CD4-positive, alpha-beta T cell treated with Interleukin-6 at 100 ng/mL for 8 hours (primary cell): ENCODE data around the gene PEDS1.
"Not testable (repeated sequence)": the region's sequence is repeated elsewhere in the genome, so short reads cannot be mapped to it uniquely, and the experiment has no call there.

Experiments
- DNase-seq: peaks from one replicate; pipeline ENCODE4 v3.0.0-alpha.2; 2020; ENCODE audit warnings: mixed read lengths, low spot score

PEDS1 gene

GRCh38 chr20:50153500-50154377 is at the start of gene PEDS1:
TSS of gene PEDS1 (minus strand) at chr20:50153723. CDS start at chr20:50153637, 86 bp downstream.
- DNase-seq, result peak; percentile 82

GRCh38 chr20:50202677-50203076 is 49.2 kb upstream of the PEDS1 start:
- DNase-seq, result no peak

GRCh38 chr20:50201710-50202109 is 48.2 kb upstream of the PEDS1 start:
- not testable (repeated sequence) for DNase-seq

GRCh38 chr20:50200482-50201104 is 47.1 kb upstream of the PEDS1 start:
- DNase-seq, result no peak

GRCh38 chr20:50199703-50200102 is 46.2 kb upstream of the PEDS1 start:
- no peak for DNase-seq

GRCh38 chr20:50198716-50199115 is 45.2 kb upstream of the PEDS1 start:
- no peak for DNase-seq

GRCh38 chr20:50198180-50198666 is 44.7 kb upstream of the PEDS1 start:
- DNase-seq, result no peak

GRCh38 chr20:50197463-50198179 is 44.1 kb upstream of the PEDS1 start:
- no peak for DNase-seq

- no peak for DNase-seq
Measured at GRCh38 chr20:50196896-50197295, 43.4 kb upstream of the PEDS1 start.

- DNase-seq, result no peak
Measured at GRCh38 chr20:50196248-50196647, 42.7 kb upstream of the PEDS1 start.

GRCh38 chr20:50195524-50196120 is 42.1 kb upstream of the PEDS1 start:
- no peak for DNase-seq

- no peak for DNase-seq
Measured at GRCh38 chr20:50194831-50195523, 41.5 kb upstream of the PEDS1 start.

- no peak for DNase-seq
Measured at GRCh38 chr20:50194422-50194830, 40.9 kb upstream of the PEDS1 start.

- no peak for DNase-seq
Measured at GRCh38 chr20:50193836-50194421, 40.4 kb upstream of the PEDS1 start.

- no peak for DNase-seq
Measured at GRCh38 chr20:50193199-50193835, 39.8 kb upstream of the PEDS1 start.

GRCh38 chr20:50192364-50193198 is 39.1 kb upstream of the PEDS1 start:
- peak; percentile 70 for DNase-seq

GRCh38 chr20:50191544-50192363 is 38.2 kb upstream of the PEDS1 start:
- peak; percentile 36 for DNase-seq

GRCh38 chr20:50191065-50191543 is 37.6 kb upstream of the PEDS1 start:
- DNase-seq, result peak; percentile 51
